Activated CD4-positive, alpha-beta T cell treated with anti-CD3 and anti-CD28 coated beads, Interleukin-2, amount 10 ng/mL, durations not matched to agents 24 days and 14 days (primary cell): ENCODE data around the gene UCN. TPM values are rescaled to one million over a fixed set of nuclear protein-coding genes. Genes with fewer than 3 reads are reported as not detected.

Source experiments
- total RNA-seq: library from RNA; stranded (reverse); gene quantifications from 2 replicates; pipeline ENCODE4 v1.2.3, GENCODE V29; 2022

UCN gene
- total RNA-seq, 1 donor from 2014 or later, result 2.7 TPM

Other genes starting within 250 kb of the UCN start
- 314 and 326 TPM in 2 replicates for gene OST4, start 236.8 kb downstream of the UCN start, total RNA-seq
- gene EMILIN1, start 229.8 kb downstream of the UCN start, total RNA-seq, result 1.1 and 1.4 TPM in 2 replicates
- 13.4 and 13.9 TPM in 2 replicates for gene KHK, start 221.7 kb downstream of the UCN start, total RNA-seq
- gene CGREF1, start 189.3 kb downstream of the UCN start, total RNA-seq, result 14.4 and 15.1 TPM in 2 replicates
- 0.23 and 0.28 TPM in 2 replicates for gene ABHD1, start 184.6 kb downstream of the UCN start, total RNA-seq
- 85.4 and 88.3 TPM in 2 replicates for gene PREB, start 173.8 kb downstream of the UCN start, total RNA-seq
- not detected in 2 replicates for gene PRR30, start 169.0 kb downstream of the UCN start, total RNA-seq
- gene TCF23, start 159.4 kb downstream of the UCN start, total RNA-seq, result not detected in 2 replicates
- gene ATRAID, start 96.4 kb downstream of the UCN start, total RNA-seq, result 109 and 120 TPM in 2 replicates
- gene SLC5A6, start 96.2 kb downstream of the UCN start, total RNA-seq, result 87.1 and 97.9 TPM in 2 replicates
- 144 and 159 TPM in 2 replicates for gene CAD, start 91.1 kb downstream of the UCN start, total RNA-seq
- gene SLC30A3, start 45.4 kb downstream of the UCN start, total RNA-seq, result 1.4 and 2.2 TPM in 2 replicates
- gene DNAJC5G, start 33.0 kb downstream of the UCN start, total RNA-seq, result not detected in 2 replicates
- gene TRIM54, start 26.0 kb downstream of the UCN start, total RNA-seq, result 0.33 and 0.47 TPM in 2 replicates
- 86.8 and 89.1 TPM in 2 replicates for gene MPV17, start 14.7 kb upstream of the UCN start, total RNA-seq
- gene GTF3C2, start 48.3 kb upstream of the UCN start, total RNA-seq, result 80.1 and 83.8 TPM in 2 replicates
- gene EIF2B4, start 61.9 kb upstream of the UCN start, total RNA-seq, result 51.2 and 52.0 TPM in 2 replicates
- 120 and 128 TPM in 2 replicates for gene SNX17, start 62.2 kb upstream of the UCN start, total RNA-seq
- gene ZNF513, start 72.3 kb upstream of the UCN start, total RNA-seq, result 11.1 and 13.5 TPM in 2 replicates
- 165 and 167 TPM in 2 replicates for gene PPM1G, start 101.1 kb upstream of the UCN start, total RNA-seq
- 93.9 and 94.7 TPM in 2 replicates for gene NRBP1, start 120.2 kb upstream of the UCN start, total RNA-seq
- 4.6 and 5.2 TPM in 2 replicates for gene KRTCAP3, start 133.9 kb upstream of the UCN start, total RNA-seq
- 12.4 and 12.9 TPM in 2 replicates for gene IFT172, start 181.3 kb upstream of the UCN start, total RNA-seq
- not detected in 2 replicates for gene FNDC4, start 186.8 kb upstream of the UCN start, total RNA-seq
- gene GCKR, start 188.4 kb upstream of the UCN start, total RNA-seq, result not detected in 2 replicates